Panc1 (cell line): Measurements from ENCODE around the gene UQCC2. TPM values are rescaled to one million over a fixed set of nuclear protein-coding genes. Genes with fewer than 3 reads are reported as not detected.

Source experiments
- ATAC-seq: fragments of 200-7000 bp; cut with Tn5 transposase; 2 replicates; pipeline ENCODE4 v1.9.1; 2020; ENCODE audit warnings: mild to moderate bottlenecking, moderate library complexity
- BruUV-seq: library from RNA; stranded (reverse); fragments of 400-500 nt; replicated peaks from 2 replicates; lab custom pipeline; 2021; lab: Mats Ljungman, UMichigan
- CTCF ChIA-PET: fragments of 300-600 bp; sonication (Branson Sonifier 250); formaldehyde crosslinking; loops from one replicate; lab custom pipeline; 2022; ENCODE audit warnings: antibody characterized with exemption; lab: Charles Lee
- POLR2A ChIA-PET: fragments of 300-600 bp; sonication (Branson Sonifier 250); formaldehyde crosslinking; loops from one replicate; lab custom pipeline; 2022; ENCODE audit warnings: antibody characterized with exemption; lab: Charles Lee
- DNase-seq: peaks from one replicate; pipeline ENCODE4 v3.0.0-alpha.2; 2010; ENCODE audit warnings: low read depth, low spot score
- H3K27ac ChIP-seq: 2 replicates; pipeline ENCODE4 v1.5.1; 2011; ENCODE audit warnings: mild to moderate bottlenecking, low read length, inconsistent platforms
- H3K27me3 ChIP-seq: fragments of 200-500 bp; sonication (Bioruptor generic); 2 replicates; pipeline ENCODE4 v1.6.0; 2014; ENCODE audit warnings: low read length, inconsistent platforms; ENCODE audit not compliant: control insufficient read depth, insufficient read depth
- H3K36me3 ChIP-seq: fragments of 200-500 bp; sonication (Bioruptor generic); 2 replicates; pipeline ENCODE4 v1.5.1; 2014; ENCODE audit warnings: inconsistent platforms, mild to moderate bottlenecking, low read length, moderate library complexity; ENCODE audit not compliant: control insufficient read depth, insufficient read depth
- H3K4me1 ChIP-seq: 2 replicates; pipeline ENCODE4 v1.5.1; 2011; ENCODE audit warnings: inconsistent platforms, mild to moderate bottlenecking, low read length, moderate library complexity; ENCODE audit not compliant: control insufficient read depth, insufficient read depth
- H3K4me3 ChIP-seq, 2 experiments: 2 replicates each; pipeline ENCODE4 v1.5.1; 2011 to 2012; ENCODE audit warnings: low read depth in 2 of 2, low read length in 2 of 2, mild to moderate bottlenecking in 2 of 2, inconsistent platforms in 1 of 2, moderate library complexity in 1 of 2
- H3K9me3 ChIP-seq: fragments of 200-500 bp; sonication (Bioruptor generic); 2 replicates; pipeline ENCODE4 v1.5.1; 2014; ENCODE audit warnings: low read depth, mild to moderate bottlenecking, inconsistent platforms, low read length, moderate library complexity; ENCODE audit not compliant: control insufficient read depth, insufficient read depth
- CTCF ChIP-seq: fragments of 450-650 bp; IDR thresholded peaks from 2 replicates; pipeline ENCODE4 v1.5.1; 2017; ENCODE audit warnings: mild to moderate bottlenecking
- POLR2AphosphoS5 ChIP-seq: IDR thresholded peaks from 2 replicates; pipeline ENCODE4 v1.6.1; 2012; ENCODE audit warnings: mild to moderate bottlenecking, low read depth, low read length, moderate library complexity
- REST ChIP-seq, 2 experiments: IDR thresholded peaks; 2 replicates each; pipeline ENCODE4 v1.6.1; 2011 to 2012; ENCODE audit warnings: low read depth in 2 of 2, control low read depth in 1 of 2, low read length in 1 of 2, mild to moderate bottlenecking in 1 of 2, moderate library complexity in 1 of 2; ENCODE audit not compliant: insufficient read depth in 1 of 2
- SIN3A ChIP-seq: IDR thresholded peaks from 2 replicates; pipeline ENCODE4 v1.6.1; 2012; ENCODE audit warnings: low read depth, mild to moderate bottlenecking, low read length, moderate library complexity, borderline replicate concordance; ENCODE audit not compliant: insufficient read depth
- TCF7L2 ChIP-seq: IDR thresholded peaks from 2 replicates; pipeline ENCODE4 v1.6.1; 2011; ENCODE audit warnings: mild to moderate bottlenecking, low read depth, low read length, inconsistent platforms
- in situ Hi-C: cut with HindIII; loops from 2 replicates; pipeline ENCODE4 v1.10.0; 2016; ENCODE audit warnings: low sequenced_read_pairs, low pct_unique_long_range_greater_than_20kb
- intact Hi-C: fragments of 100-400 bp; cut with micrococcal nuclease; formaldehyde crosslinking; loops from one replicate; pipeline ENCODE4 v1.10.0; 2022; ENCODE audit not compliant: unreplicated experiment
- total RNA-seq: library from RNA; stranded (reverse); gene quantifications from one replicate; pipeline ENCODE4 v1.2.1, GENCODE V29; 2021; ENCODE audit not compliant: unreplicated experiment

The UQCC2 gene
- total RNA-seq, 1 experiment from 2014 or later, result 135 TPM

- DNase-seq, result no peak
- POLR2A ChIA-PET, result no interaction called here
- CTCF ChIA-PET, result interaction anchor here (1.0 to 1.8 kb wide), 5 partner anchors 14 to 317 kb away, joined by 5 to 8 read pairs (median 6); no protein-coding TSS in a partner anchor
- intact Hi-C loops (no loop called here), in situ Hi-C loops (no loop called here)
- H3K9me3 ChIP-seq, result no peaks in the 10 kb centered on the region
- H3K27ac ChIP-seq, result peak overlapping the region; percentile 93
- no TSS peak for BruUV-seq
- peaks cover 7% of the 10 kb centered on the region; the same call in 1 of the 2 replicates for H3K36me3 ChIP-seq
- H3K4me3 ChIP-seq, result peak overlapping the region; percentile 68 to 88
- peaks cover 8% of the 10 kb centered on the region for H3K4me1 ChIP-seq
- ATAC-seq, result no peak
- no peaks in the 10 kb centered on the region for H3K27me3 ChIP-seq
- TF ChIP-seq CTCF (no peak), TCF7L2 (no peak), POLR2AphosphoS5 (no peak), REST (IDR thresholded peaks at IDR 0.05; ENCODE audit: insufficient read depth in 1 of 2, low read depth in 2 of 2, low read length in 1 of 2) (no peak), SIN3A (no peak)
These were observed 991 bp downstream of the UQCC2 start for GRCh38 chr6:33710296-33711121.

- Histone ChIP-seq H3K36me3 (peaks cover 7% of the 10 kb centered on the region; the same call in 1 of the 2 replicates), H3K27ac (no peak overlapping the region; the same call in 1 of the 2 replicates), H3K4me1 (peaks cover 8% of the 10 kb centered on the region), H3K9me3 (no peaks in the 10 kb centered on the region), H3K27me3 (no peaks in the 10 kb centered on the region), H3K4me3 (no peak overlapping the region)
- TF ChIP-seq TCF7L2, result no peak
- no peak for TF ChIP-seq REST (IDR thresholded peaks at IDR 0.05; ENCODE audit: insufficient read depth in 1 of 2, low read depth in 2 of 2, low read length in 1 of 2)
- peak; percentile 19; the same call in 1 of the 2 replicates for TF ChIP-seq POLR2AphosphoS5
- intact Hi-C loops (no loop called here), in situ Hi-C loops (no loop called here)
- BruUV-seq, result TSS peak; percentile 69
- ATAC-seq (no peak), DNase-seq (no peak)
- ChIA-PET CTCF (no interaction called here), POLR2A (interaction anchor here (0.6 kb wide), 1 partner anchor 260 kb away, joined by 3 read pairs; no protein-coding TSS in a partner anchor)
These were observed 1.8 kb downstream of the UQCC2 start for GRCh38 chr6:33709605-33710295.
